HepG2 (cell line): ENCODE data around the gene SGO1. TPM values are rescaled to one million over a fixed set of nuclear protein-coding genes. Genes with fewer than 3 reads are reported as not detected.

Experiments used
- ATAC-seq: fragments of 200-7000 bp; cut with Tn5 transposase; 3 replicates; pipeline ENCODE4 v1.9.1; 2020; ENCODE audit warnings: mild to moderate bottlenecking, moderate library complexity
- BruUV-seq: library from RNA; stranded (reverse); fragments of 400-500 nt; replicated peaks from 2 replicates; lab custom pipeline; 2021; lab: Mats Ljungman, UMichigan
- CTCF ChIA-PET: fragments of 300-600 bp; formaldehyde crosslinking; extraction: SDS; loops from one replicate; lab custom pipeline; 2021; ENCODE audit warnings: low total read pairs, inconsistent platforms, low intra/inter-chr PET ratio; lab: Yijun Ruan, JAX
- POLR2A ChIA-PET: fragments of 350-600 bp; sonication (Branson Sonifier 250); formaldehyde crosslinking; loops from one replicate; lab custom pipeline; 2020; ENCODE audit warnings: antibody characterized with exemption, inconsistent platforms; lab: Yijun Ruan, JAX
- DNase-seq: peaks from one replicate; pipeline ENCODE4 v3.0.0-alpha.2; 2015; ENCODE audit warnings: low spot score
- FAIRE-seq: peaks from 3 replicates; lab custom pipeline; 2011; peaks lifted over from hg19 to GRCh38; lab: Jason Lieb, UNC
- H2AFZ ChIP-seq: one replicate; pipeline ENCODE4 v1.6.1; 2011; ENCODE audit warnings: low read length, inconsistent platforms
- H3K27ac ChIP-seq: fragments of 300-600 bp; 3 replicates; pipeline ENCODE4 v1.8.0; 2011; ENCODE audit warnings: mixed run types, mild to moderate bottlenecking, mixed read lengths, low read length, inconsistent platforms; ENCODE audit not compliant: insufficient read depth; ENCODE audit errors: extremely low read length
- H3K27me3 ChIP-seq, 2 experiments: fragments of 200-600 bp in 1 of 2; 2 replicates in 1 of 2; 3 replicates in 1 of 2; pipeline versions ENCODE4 v1.6.0 to v1.8.0; 2011; ENCODE audit warnings: low read length in 2 of 2, mild to moderate bottlenecking in 2 of 2, moderate library complexity in 2 of 2, inconsistent platforms in 1 of 2; ENCODE audit not compliant: insufficient read depth in 2 of 2, control insufficient read depth in 1 of 2
- H3K36me3 ChIP-seq, 2 experiments: fragments of 200-600 bp in 1 of 2; replicated peaks in 1 of 2; 2 replicates in 1 of 2; 3 replicates in 1 of 2; pipeline versions ENCODE4 v1.5.1 to v1.8.0; 2011; ENCODE audit warnings: low read length in 2 of 2, inconsistent platforms in 1 of 2; ENCODE audit not compliant: insufficient read depth in 2 of 2, control insufficient read depth in 1 of 2
- H3K4me1 ChIP-seq: 2 replicates; pipeline ENCODE4 v1.5.1; 2012; ENCODE audit warnings: low read length, inconsistent platforms; ENCODE audit not compliant: insufficient read depth
- H3K4me2 ChIP-seq: 2 replicates; pipeline ENCODE4 v1.6.0; 2011; ENCODE audit warnings: low read depth, low read length, inconsistent platforms
- H3K4me3 ChIP-seq, 3 experiments: fragments of 200-600 bp in 1 of 3; sonication (generic), shearing (Covaris generic) in 1 of 3; replicated peaks in 1 of 3; 2 replicates each; pipeline ENCODE4 v1.5.1; 2011 to 2016; ENCODE audit warnings: low read length in 3 of 3, inconsistent platforms in 2 of 3, low read depth in 2 of 3, mild to moderate bottlenecking in 2 of 3, control low read depth in 1 of 3, mixed read lengths in 1 of 3; ENCODE audit not compliant: insufficient read depth in 1 of 3
- H3K79me2 ChIP-seq: one replicate; pipeline ENCODE4 v1.6.1; 2011; ENCODE audit warnings: low read length, inconsistent platforms; ENCODE audit not compliant: insufficient read depth
- H3K9ac ChIP-seq: 2 replicates; pipeline ENCODE4 v1.6.0; 2011; ENCODE audit warnings: mild to moderate bottlenecking, low read depth, low read length, inconsistent platforms; ENCODE audit not compliant: insufficient read depth
- H3K9me3 ChIP-seq: 2 replicates; pipeline ENCODE4 v1.5.1; 2012; ENCODE audit warnings: mild to moderate bottlenecking, low read length
- H4K20me1 ChIP-seq: 2 replicates; pipeline ENCODE4 v1.6.0; 2011; ENCODE audit warnings: inconsistent platforms, mild to moderate bottlenecking, low read length, moderate library complexity; ENCODE audit not compliant: insufficient read depth
- CCAR2 ChIP-seq: fragments of 200-400 bp; formaldehyde crosslinking; optimal IDR thresholded peaks from 2 replicates; pipeline ENCODE3; 2018; ENCODE audit warnings: low read depth, mild to moderate bottlenecking, low read length, moderate library complexity
- MLXIP ChIP-seq: sonication (generic); formaldehyde crosslinking; IDR thresholded peaks from 2 replicates; pipeline ENCODE4 v1.9.0; 2021; ENCODE audit warnings: missing genetic modification reagents, borderline replicate concordance
- MTF1 ChIP-seq: sonication (generic); formaldehyde crosslinking; IDR thresholded peaks from 2 replicates; pipeline ENCODE4 v1.5.0; 2020; ENCODE audit warnings: missing genetic modification reagents
- POLR2AphosphoS2 ChIP-seq: IDR thresholded peaks from 2 replicates; pipeline ENCODE4 v1.6.1; 2011; ENCODE audit warnings: low read depth, low read length, improper control_type of control experiment
- RFX3 ChIP-seq: IDR thresholded peaks from 2 replicates; pipeline ENCODE4 v1.6.1; 2016; ENCODE audit warnings: missing biosample characterization, missing genetic modification reagents
- ZBTB21 ChIP-seq: sonication (generic); formaldehyde crosslinking; IDR thresholded peaks from 2 replicates; pipeline ENCODE4 v1.4.0; 2020; ENCODE audit warnings: missing genetic modification reagents
- ZFY ChIP-seq: sonication (generic); formaldehyde crosslinking; IDR thresholded peaks from 2 replicates; pipeline ENCODE4 v1.4.0; 2020; ENCODE audit warnings: missing genetic modification reagents
- ZNF143 ChIP-seq: sonication (generic); formaldehyde crosslinking; IDR thresholded peaks from 2 replicates; pipeline ENCODE4 v1.4.0; 2020; ENCODE audit warnings: missing genetic modification reagents
- ZNF225 ChIP-seq: sonication (generic); formaldehyde crosslinking; IDR thresholded peaks from 2 replicates; pipeline ENCODE4 v1.4.0; 2020; ENCODE audit warnings: mild to moderate bottlenecking, missing genetic modification reagents
- ZNF24 ChIP-seq: fragments of 450-650 bp; IDR thresholded peaks from 2 replicates; pipeline ENCODE4 v1.6.1; 2017; ENCODE audit warnings: antibody characterized with exemption, mild to moderate bottlenecking
- ZNF510 ChIP-seq: sonication (generic); formaldehyde crosslinking; IDR thresholded peaks from 2 replicates; pipeline ENCODE4 v1.4.0; 2020; ENCODE audit warnings: low read depth, mild to moderate bottlenecking, missing genetic modification reagents
- ZNF761 ChIP-seq: sonication (generic); formaldehyde crosslinking; conservative IDR thresholded peaks from 2 replicates; pipeline ENCODE4 v1.4.0; 2020; ENCODE audit warnings: mild to moderate bottlenecking, missing genetic modification reagents
- ZSCAN22 ChIP-seq: sonication (generic); formaldehyde crosslinking; IDR thresholded peaks from 2 replicates; pipeline ENCODE4 v1.4.0; 2020; ENCODE audit warnings: mild to moderate bottlenecking, missing genetic modification reagents
- WGBS: methylation state at CpG from one replicate; pipeline ENCODE4 v1.1.6; 2017; ENCODE audit warnings: low lambda C conversion rate; 5-methylcytosine and 5-hydroxymethylcytosine counted together
- in situ Hi-C: cut with HindIII; loops from 2 replicates; pipeline ENCODE4 v1.10.0; 2017; ENCODE audit warnings: low pct_unique_long_range_greater_than_20kb; ENCODE audit not compliant: extremely low pct_ligation_motif_present
- intact Hi-C: fragments of 100-400 bp; cut with micrococcal nuclease; formaldehyde crosslinking; loops from one replicate; pipeline ENCODE4 v1.10.0; 2022; ENCODE audit not compliant: unreplicated experiment
- polyA plus RNA-seq, 8 experiments: library from polyadenylated mRNA; depleted of rRNA in 3 of 8; stranded (reverse) in 7 of 8; unstranded in 1 of 8; fragments of >200 nt; fragmentation: Illumina TruSeq in 4 of 8; extraction: Trizol in 4 of 8; gene quantifications; 2 replicates each; pipeline versions ENCODE4 v1.2.1 to v1.2.3, GENCODE V29; 2011 to 2016; ENCODE audit warnings: low read depth in 4 of 8, missing spikeins in 1 of 8, mixed read lengths in 1 of 8; ENCODE audit not compliant: insufficient read depth in 1 of 8
- total RNA-seq, 5 experiments: library from RNA; depleted of rRNA; stranded (reverse); fragments of >200 nt; fragmentation: Illumina TruSeq; extraction: Trizol; gene quantifications; 2 replicates each; pipeline ENCODE4 v1.2.3, GENCODE V29; 2016; ENCODE audit warnings: low read depth in 1 of 5

The SGO1 gene
- total and polyA plus RNA-seq, 2 of the 13 experiments (the other 11 are each of a cell fraction or from before 2014, with no cell fraction given): 2.1 to 16.1 TPM

- intact Hi-C loops: no loop called here
- CTCF ChIA-PET: no interaction called here
- DNase-seq: no peak
- Histone ChIP-seq H3K79me2 (no peaks in the 10 kb centered on the region), H3K9me3 (no peaks in the 10 kb centered on the region), H3K27me3 (no peaks in the 10 kb centered on the region)
- TF ChIP-seq MTF1 (CRISPR knock-in tag) (no peak), ZNF510 (CRISPR knock-in tag) (no peak), ZNF761 (CRISPR knock-in tag) (no peak), ZSCAN22 (CRISPR knock-in tag) (no peak), ZNF225 (CRISPR knock-in tag) (no peak), ZBTB21 (CRISPR knock-in tag) (no peak), POLR2AphosphoS2 (no peak), ZFY (no peak), CCAR2 (no peak), ZNF143 (CRISPR knock-in tag) (no peak), ZNF24 (no peak), RFX3 (CRISPR knock-in tag) (no peak), MLXIP (CRISPR knock-in tag) (no peak)
- TF ChIP-seq, all 625 proteins: peak for 0
- no TSS peak for BruUV-seq
- WGBS: 68% methylated on average over 2 of the region's 2 CpGs
- FAIRE-seq (no peak), ATAC-seq (no peak)
- Histone ChIP-seq H4K20me1 (no peaks in the 10 kb centered on the region), H3K27ac (no peak overlapping the region), H3K9ac (no peak overlapping the region), H3K4me2 (no peak overlapping the region), H3K4me1 (peaks cover 23% of the 10 kb centered on the region), H3K36me3 (no peaks in the 10 kb centered on the region), H2AFZ (no peak overlapping the region), H3K4me3 (no peak overlapping the region)
- in situ Hi-C loops: no loop called here
- POLR2A ChIA-PET: no interaction called here
Measured at GRCh38 chr3:20141316-20141715, 44.7 kb downstream of the SGO1 start.
